CD4-positive, CD25-positive, alpha-beta regulatory T cell (primary cell): ENCODE measurements around the gene TNKS1BP1. TPM values are rescaled to one million over a fixed set of nuclear protein-coding genes. Genes with fewer than 3 reads are reported as not detected.
A peak's percentile ranks its signal among the peaks of the same experiment; 100 is the strongest.

Source experiments
- ATAC-seq, 2 donors: fragments of 150-1000 bp; cut with Tn5 transposase; one replicate each; pipeline ENCODE4 v1.10.0; 2021; ENCODE audit warnings: low read depth in 2 of 2, moderate number of reproducible peaks in 2 of 2, moderate library complexity in 1 of 2
- DNase-seq, 3 donors: peaks; one replicate each; pipeline versions ENCODE4 v3.0.0 to v3.0.0-alpha.2; 2012 to 2022; ENCODE audit warnings: mixed read lengths in 1 of 3
- H3K27ac ChIP-seq: one replicate; pipeline ENCODE4 v1.7.0; 2013; ENCODE audit warnings: mild to moderate bottlenecking, low read length; ENCODE audit not compliant: insufficient read depth, poor library complexity, severe bottlenecking
- H3K27me3 ChIP-seq: one replicate; pipeline ENCODE4 v1.7.0; 2013; ENCODE audit warnings: low read length; ENCODE audit not compliant: control insufficient read depth, insufficient read depth
- H3K36me3 ChIP-seq: one replicate; pipeline ENCODE4 v1.7.0; 2013; ENCODE audit warnings: mild to moderate bottlenecking, low read length, moderate library complexity; ENCODE audit not compliant: control insufficient read depth, insufficient read depth
- H3K4me1 ChIP-seq: 2 replicates; pipeline ENCODE4 v1.7.0; 2013; ENCODE audit warnings: mild to moderate bottlenecking, low read length; ENCODE audit not compliant: insufficient read depth, control insufficient read depth, poor library complexity, severe bottlenecking
- H3K4me3 ChIP-seq: one replicate; pipeline ENCODE4 v1.7.0; 2013; ENCODE audit warnings: low read depth, mild to moderate bottlenecking, low read length, moderate library complexity
- H3K9me3 ChIP-seq, 2 experiments: 1 replicate in 1 of 2; 2 replicates in 1 of 2; pipeline ENCODE4 v1.7.0; 2013; ENCODE audit warnings: low read length in 2 of 2, mild to moderate bottlenecking in 1 of 2, moderate library complexity in 1 of 2; ENCODE audit not compliant: control insufficient read depth in 2 of 2
- H3K27ac Mint-ChIP-seq, 3 donors: one replicate each; pipeline ENCODE4 v1.8.0; 2020 to 2022; ENCODE audit warnings: mild to moderate bottlenecking in 3 of 3, mixed read lengths in 3 of 3, moderate library complexity in 2 of 3
- H3K27me3 Mint-ChIP-seq: one replicate; pipeline ENCODE4 v1.8.0; 2022; ENCODE audit warnings: mild to moderate bottlenecking, mixed read lengths
- H3K36me3 Mint-ChIP-seq: one replicate; pipeline ENCODE4 v1.8.0; 2020; ENCODE audit warnings: mixed read lengths
- H3K4me1 Mint-ChIP-seq, 4 donors: one replicate each; pipeline ENCODE4 v1.8.0; 2020 to 2022; ENCODE audit warnings: mixed read lengths in 4 of 4, mild to moderate bottlenecking in 1 of 4
- H3K4me3 Mint-ChIP-seq, 4 donors: one replicate each; pipeline ENCODE4 v1.8.0; 2020 to 2022; ENCODE audit warnings: mild to moderate bottlenecking in 4 of 4, mixed read lengths in 4 of 4, moderate library complexity in 3 of 4
- H3K9me3 Mint-ChIP-seq, 7 donors: one replicate each; pipeline ENCODE4 v1.8.0; 2020 to 2022; ENCODE audit warnings: mixed read lengths in 7 of 7, mild to moderate bottlenecking in 3 of 7, moderate library complexity in 2 of 7
- polyA plus RNA-seq, 4 donors: library from polyadenylated mRNA; unstranded; fragments of 300-500 nt; fragmentation: Illumina TruSeq; gene quantifications; one replicate each; pipeline ENCODE4 v1.2.3, GENCODE V29; 2021
- total RNA-seq: library from RNA; stranded (reverse); gene quantifications from one replicate; pipeline ENCODE4 v1.2.3, GENCODE V29; 2022

The TNKS1BP1 gene
- total and polyA plus RNA-seq, 5 donors from 2014 or later, result 1.5 to 16.3 (median 2.1) TPM

DNA sequence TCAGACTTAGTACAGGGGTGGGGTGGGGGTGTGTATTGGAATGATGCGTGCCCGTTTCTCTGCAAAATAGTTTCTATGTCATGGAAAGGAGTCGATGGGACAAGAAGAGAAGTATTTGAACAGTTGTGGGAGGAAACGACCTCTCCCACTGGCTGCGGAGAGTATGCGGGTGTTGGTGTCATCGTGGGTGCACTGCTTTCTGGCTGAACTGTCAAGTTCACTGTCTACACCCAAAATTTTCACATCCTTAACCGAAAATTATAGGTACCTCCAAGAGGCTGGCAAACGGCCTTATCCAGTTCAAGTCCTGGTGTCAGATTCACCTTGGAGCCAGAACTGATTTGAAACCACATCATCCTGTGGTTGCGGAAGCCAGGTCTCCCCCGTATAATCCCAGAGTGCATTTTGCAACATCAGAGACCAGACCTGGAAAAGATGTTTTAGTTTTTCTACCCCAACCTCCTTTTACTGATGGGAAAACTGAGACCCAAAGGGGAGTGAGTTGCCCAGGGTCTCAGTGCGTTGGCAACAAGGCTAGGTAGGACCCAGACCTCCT lies 11.4 kb upstream of the TNKS1BP1 start:
- DNase-seq (no peak), ATAC-seq (peak; percentile 1 to 6)
- peaks cover 17% of the 10 kb centered on the region for H3K4me1 ChIP-seq
- H3K9me3 ChIP-seq, result no peaks in the 10 kb centered on the region
- peak overlapping the region; percentile 86 for H3K27ac ChIP-seq
- H3K27me3 Mint-ChIP-seq, result peaks cover 18% of the 10 kb centered on the region
- peaks cover 15% of the 10 kb centered on the region for H3K36me3 Mint-ChIP-seq
- H3K27ac Mint-ChIP-seq, result peak overlapping the region; percentile 96 to 98 (median 98)
- H3K27me3 ChIP-seq, result peaks cover 6% of the 10 kb centered on the region
- H3K36me3 ChIP-seq, result peaks cover 24% of the 10 kb centered on the region
- peak overlapping the region; percentile 89 to 96 (median 92) for H3K4me3 Mint-ChIP-seq
- H3K4me3 ChIP-seq, result peak overlapping the region; percentile 94
- H3K4me1 Mint-ChIP-seq, result peaks cover 4 to 37% (median 24%) of the 10 kb centered on the region in 4 donors
- H3K9me3 Mint-ChIP-seq, result no peaks in the 10 kb centered on the region

DNA sequence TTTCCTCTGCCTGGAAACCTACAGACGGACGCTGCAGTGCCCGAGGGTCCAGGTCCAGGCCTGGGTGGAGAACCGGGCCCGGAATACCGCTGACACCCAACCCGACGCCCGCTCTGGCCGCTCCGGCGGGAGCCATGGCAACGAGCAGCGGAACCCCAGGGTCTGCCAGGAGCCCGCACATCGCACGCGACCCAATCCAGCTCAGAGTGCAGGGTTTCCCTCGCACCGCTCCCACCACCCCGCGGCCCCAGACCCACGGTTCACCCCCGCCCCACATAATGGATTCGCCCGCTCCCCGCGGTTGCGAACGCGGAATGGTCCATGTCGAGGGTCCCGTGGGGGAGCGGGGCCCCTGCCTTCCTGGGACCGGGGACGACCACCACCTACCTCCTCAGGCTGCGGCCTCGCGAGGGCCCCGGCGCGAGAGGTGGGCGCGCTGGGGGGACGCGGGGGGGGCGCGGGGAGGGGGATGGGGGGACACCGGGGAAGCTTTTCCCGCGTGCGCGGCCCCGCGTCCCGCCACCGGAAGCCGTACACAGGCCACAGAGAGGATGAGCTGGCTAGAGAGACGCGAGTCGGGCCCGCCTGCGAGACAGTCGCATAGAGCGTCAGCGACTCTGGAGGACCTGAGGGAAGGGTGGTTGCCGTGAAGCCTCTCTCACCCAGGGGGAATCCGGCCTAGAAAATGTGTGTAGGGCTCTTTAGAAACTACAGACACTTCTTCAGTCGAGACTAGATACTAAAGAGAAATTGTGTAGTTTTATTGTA lies 10.8 kb upstream of the TNKS1BP1 start, which contains the start of gene SSRP1:
Gene SSRP1, minus strand, starts transcription at position 550 of the 768 bp plus-strand sequence. CDS start 771 bp downstream, outside the sequence.
- Histone ChIP-seq H3K9me3 (no peaks in the 10 kb centered on the region), H3K4me1 (peaks cover 17% of the 10 kb centered on the region), H3K4me3 (peak within 1 kb of the TSS; percentile 94), H3K27me3 (peaks cover 2% of the 10 kb centered on the region), H3K27ac (peak within 1 kb of the TSS; percentile 86), H3K36me3 (peaks cover 31% of the 10 kb centered on the region)
- peaks cover 17% of the 10 kb centered on the region for H3K27me3 Mint-ChIP-seq
- H3K4me1 Mint-ChIP-seq, result peaks cover 4 to 37% (median 27%) of the 10 kb centered on the region in 4 donors
- H3K4me3 Mint-ChIP-seq, result peak within 1 kb of the TSS; percentile 89 to 98 (median 92)
- peak within 1 kb of the TSS; percentile 96 to 98 (median 98) for H3K27ac Mint-ChIP-seq
- DNase-seq, result peak; percentile 77 to 93 (median 87)
- no peaks in the 10 kb centered on the region for H3K9me3 Mint-ChIP-seq
- ATAC-seq, result peak; percentile 99
- H3K36me3 Mint-ChIP-seq, result peaks cover 21% of the 10 kb centered on the region

DNA sequence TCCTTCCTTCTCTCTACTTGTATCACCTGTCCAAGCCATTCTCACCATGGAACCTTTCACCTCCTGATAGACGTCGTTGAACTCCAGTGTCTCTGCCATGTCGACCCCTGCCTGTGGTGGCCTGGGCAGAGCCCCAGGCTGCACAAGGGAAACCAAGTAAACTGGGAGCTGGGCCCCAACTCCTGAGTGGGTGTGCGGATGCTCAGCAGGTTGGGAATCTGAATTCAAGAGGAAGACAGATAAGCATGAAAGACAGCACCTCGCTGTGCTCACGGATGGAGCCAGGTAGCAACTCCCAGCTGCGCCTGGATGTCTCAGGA lies 10.2 kb upstream of the TNKS1BP1 start:
- peaks cover 17% of the 10 kb centered on the region for H3K4me1 ChIP-seq
- DNase-seq (peak in 1 of 3 donors; percentile 15), ATAC-seq (no peak)
- no peaks in the 10 kb centered on the region for H3K9me3 ChIP-seq
- H3K36me3 Mint-ChIP-seq, result peaks cover 24% of the 10 kb centered on the region
- H3K4me3 Mint-ChIP-seq, result peak overlapping the region; percentile 89 to 98 (median 92)
- peak overlapping the region; percentile 96 to 98 (median 96) for H3K27ac Mint-ChIP-seq
- peak overlapping the region; percentile 81 for H3K4me3 ChIP-seq
- H3K4me1 Mint-ChIP-seq, result peaks cover 4 to 39% (median 28%) of the 10 kb centered on the region in 4 donors
- H3K9me3 Mint-ChIP-seq, result no peaks in the 10 kb centered on the region
- peak overlapping the region; percentile 86 for H3K27ac ChIP-seq
- no peaks in the 10 kb centered on the region for H3K27me3 ChIP-seq
- peaks cover 11% of the 10 kb centered on the region for H3K27me3 Mint-ChIP-seq
- peaks cover 36% of the 10 kb centered on the region for H3K36me3 ChIP-seq

DNA sequence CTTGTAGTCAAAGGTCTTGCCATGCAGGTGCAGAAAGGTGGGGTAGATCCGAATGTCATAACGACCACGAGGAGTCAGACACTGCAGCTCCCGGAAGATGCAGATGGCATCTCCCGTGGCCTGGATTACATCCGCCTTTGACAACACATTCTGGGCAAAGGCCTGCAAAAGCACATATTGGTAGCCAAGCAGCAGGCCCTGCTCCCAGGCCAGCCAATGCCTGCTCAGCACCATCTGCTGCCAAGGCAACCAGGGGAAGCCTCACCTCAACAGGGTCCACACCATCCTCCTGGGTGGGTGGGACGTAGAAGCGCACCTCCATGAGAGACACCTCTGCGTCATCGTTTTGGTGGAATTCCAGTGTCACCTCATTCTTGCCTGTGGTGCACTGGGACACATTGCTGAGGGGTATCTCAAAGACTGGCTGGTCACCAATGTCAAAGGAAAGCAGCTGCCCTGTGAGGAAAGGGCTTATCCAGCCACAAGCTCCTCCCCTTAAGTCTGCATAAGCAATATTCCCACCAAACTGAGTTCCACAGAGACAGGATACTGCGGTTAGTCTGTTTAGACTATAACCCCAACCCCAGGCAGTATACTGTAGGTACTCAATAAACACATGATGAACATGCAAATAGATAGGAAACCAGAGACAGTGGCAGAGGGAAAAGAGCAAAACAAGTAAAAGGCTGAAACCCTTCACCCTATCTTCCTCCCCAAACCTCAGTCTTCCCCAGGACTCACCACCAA lies 8.1 kb upstream of the TNKS1BP1 start:
- Mint-ChIP-seq H3K9me3 (no peaks in the 10 kb centered on the region), H3K4me3 (peak overlapping the region; percentile 3 to 90 (median 44)), H3K4me1 (peaks cover 4 to 39% (median 31%) of the 10 kb centered on the region in 4 donors), H3K27ac (peak overlapping the region in 1 of 3 donors; percentile 46), H3K27me3 (peaks cover 6% of the 10 kb centered on the region), H3K36me3 (peaks cover 44% of the 10 kb centered on the region)
- Histone ChIP-seq H3K27ac (no peak overlapping the region), H3K4me1 (peaks cover 17% of the 10 kb centered on the region), H3K36me3 (peaks cover 57% of the 10 kb centered on the region), H3K9me3 (no peaks in the 10 kb centered on the region), H3K27me3 (no peaks in the 10 kb centered on the region), H3K4me3 (no peak overlapping the region)
- DNase-seq, result no peak
- no peak for ATAC-seq

DNA sequence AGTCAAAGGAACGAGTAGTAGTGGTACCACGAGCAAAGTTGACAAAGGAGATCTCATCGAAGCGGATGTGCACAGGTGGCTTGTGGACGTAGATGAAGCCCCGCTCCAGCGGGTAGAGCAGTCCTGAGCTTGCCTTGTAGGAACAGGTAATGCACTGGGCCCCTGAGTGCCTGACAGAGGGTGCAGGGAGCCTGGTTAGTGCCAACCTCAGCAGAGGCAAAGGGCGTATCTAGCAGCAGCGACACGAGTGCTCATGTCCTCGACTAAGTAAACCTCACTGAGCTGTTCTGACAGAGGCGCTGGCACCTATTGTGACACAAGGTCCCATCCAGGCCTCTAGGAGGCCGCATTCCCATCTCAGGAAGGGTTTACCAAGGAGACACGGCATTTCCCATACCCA lies 7.0 kb upstream of the TNKS1BP1 start:
- peaks cover 4 to 46% (median 33%) of the 10 kb centered on the region in 4 donors for H3K4me1 Mint-ChIP-seq
- peaks cover 64% of the 10 kb centered on the region for H3K36me3 ChIP-seq

DNA sequence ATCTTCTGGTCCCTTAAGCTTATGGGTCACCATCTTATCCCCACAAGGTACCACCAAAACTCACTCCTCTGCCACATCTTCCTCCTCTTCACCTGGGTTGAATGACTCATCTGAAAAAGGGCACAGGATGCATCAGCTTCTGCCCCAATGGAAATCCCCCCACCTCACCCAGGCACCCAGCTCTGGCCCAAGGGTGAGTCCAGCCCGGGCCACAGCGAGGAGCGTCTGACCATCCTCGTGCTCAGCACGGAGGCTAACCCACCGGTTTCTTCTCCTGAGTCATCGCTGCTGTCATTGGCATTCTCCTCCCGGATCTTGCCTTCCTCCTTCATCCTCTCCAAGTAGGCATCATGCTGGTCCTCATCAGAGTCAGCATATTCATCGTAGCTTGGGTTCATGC lies 5.3 kb upstream of the TNKS1BP1 start:
- DNase-seq (no peak), ATAC-seq (no peak)
- Mint-ChIP-seq H3K4me1 (peaks cover 0 to 51% (median 35%) of the 10 kb centered on the region in 4 donors), H3K9me3 (no peaks in the 10 kb centered on the region), H3K4me3 (peak overlapping the region in 2 of 4 donors; percentile 12 to 63), H3K27ac (peak overlapping the region in 1 of 3 donors; percentile 49), H3K27me3 (no peaks in the 10 kb centered on the region), H3K36me3 (peaks cover 60% of the 10 kb centered on the region)
- H3K36me3 ChIP-seq, result peaks cover 65% of the 10 kb centered on the region
- no peaks in the 10 kb centered on the region for H3K27me3 ChIP-seq
- no peak overlapping the region for H3K27ac ChIP-seq
- H3K4me3 ChIP-seq, result no peak overlapping the region
- no peaks in the 10 kb centered on the region for H3K9me3 ChIP-seq
- peaks cover 21% of the 10 kb centered on the region for H3K4me1 ChIP-seq

More for the DNA sequence above, 7.0 kb upstream of the TNKS1BP1 start:
- no peak for DNase-seq
- Mint-ChIP-seq H3K4me3 (peak overlapping the region in 1 of 4 donors; percentile 63), H3K27ac (no peak overlapping the region), H3K36me3 (peaks cover 55% of the 10 kb centered on the region), H3K9me3 (no peaks in the 10 kb centered on the region), H3K27me3 (no peaks in the 10 kb centered on the region)
- Histone ChIP-seq H3K9me3 (no peaks in the 10 kb centered on the region), H3K27me3 (no peaks in the 10 kb centered on the region), H3K27ac (no peak overlapping the region), H3K4me1 (peaks cover 17% of the 10 kb centered on the region), H3K4me3 (no peak overlapping the region)
- ATAC-seq, result no peak

DNA sequence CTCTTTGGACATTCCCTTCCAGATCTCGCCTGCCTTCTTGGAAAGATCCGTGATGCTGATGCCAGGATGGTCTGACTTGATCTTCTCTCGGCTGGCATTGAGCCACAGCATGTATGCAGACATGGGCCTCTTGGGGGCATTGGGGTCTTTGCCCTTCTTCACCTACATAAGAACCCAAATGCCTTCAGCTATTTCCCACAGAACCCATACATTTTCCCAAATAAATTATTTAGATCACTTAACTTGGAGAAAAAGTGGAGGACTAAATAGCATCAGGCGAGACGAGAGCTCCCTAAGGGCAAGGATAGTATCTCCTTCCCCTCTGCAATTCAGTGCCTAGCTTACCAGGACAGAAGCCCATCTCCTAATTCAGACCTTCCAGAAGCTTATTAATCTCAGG lies 3.0 kb upstream of the TNKS1BP1 start:
- Histone ChIP-seq H3K4me1 (peaks cover 19% of the 10 kb centered on the region), H3K36me3 (peaks cover 56% of the 10 kb centered on the region), H3K9me3 (no peaks in the 10 kb centered on the region), H3K27ac (no peak overlapping the region), H3K4me3 (no peak overlapping the region), H3K27me3 (no peaks in the 10 kb centered on the region)
- Mint-ChIP-seq H3K4me1 (peaks cover 0 to 43% (median 29%) of the 10 kb centered on the region in 4 donors), H3K4me3 (peak overlapping the region in 3 of 4 donors; percentile 53 to 82 (median 73)), H3K36me3 (peaks cover 60% of the 10 kb centered on the region), H3K27ac (peak overlapping the region; percentile 61 to 97 (median 76)), H3K9me3 (no peaks in the 10 kb centered on the region), H3K27me3 (no peaks in the 10 kb centered on the region)
- ATAC-seq (no peak), DNase-seq (no peak)
